Ureter (tissue), 1 donor: ENCODE data around the gene GINS1. TPM values are rescaled to one million over a fixed set of nuclear protein-coding genes. Genes with fewer than 3 reads are reported as not detected.

ENCODE experiments used
- DNase-seq: peaks from one replicate; pipeline ENCODE4 v3.0.0-alpha.2; 2020; ENCODE audit warnings: low spot score
- total RNA-seq: library from RNA; stranded (reverse); gene quantifications from one replicate; pipeline ENCODE4 v1.2.4, GENCODE V29; 2023
- donor health status: DM: yes; HTN: yes; CAD: no.

GINS1 gene
- total RNA-seq, 1 donor from 2014 or later: 3.8 TPM

DNA sequence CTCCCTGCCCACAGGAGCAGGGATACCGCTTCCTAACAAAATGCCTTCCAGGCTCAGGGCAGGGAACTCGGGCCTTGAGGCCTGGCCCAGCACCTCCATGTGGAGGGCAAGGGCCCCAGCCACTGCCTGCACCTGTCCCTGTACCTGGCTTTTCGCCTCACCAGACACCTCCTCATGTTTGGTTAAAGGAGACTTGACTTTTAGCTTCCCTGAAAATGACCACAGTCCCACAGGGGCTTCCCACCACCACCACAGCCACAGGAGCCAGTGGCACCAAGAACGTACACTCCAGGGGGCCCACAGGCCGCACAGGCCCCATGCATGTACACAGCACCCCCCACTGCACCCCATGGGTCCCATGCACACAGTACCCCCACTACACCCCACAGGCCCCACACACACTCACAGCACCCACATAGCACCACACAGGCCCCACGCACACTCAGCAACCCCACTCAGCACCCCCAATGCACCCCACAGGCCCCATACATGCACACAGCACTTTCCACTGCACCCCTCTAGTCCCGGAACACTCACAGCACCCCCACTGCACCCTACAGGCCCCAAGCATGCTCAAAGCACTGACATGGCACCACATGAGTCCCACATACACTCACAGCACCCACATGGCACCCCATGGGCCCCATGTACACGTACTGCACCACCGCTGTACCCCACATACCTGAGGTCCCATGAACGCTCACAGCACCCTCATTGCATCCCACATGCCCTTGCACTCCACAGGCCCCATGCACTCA is 86.5 kb downstream of the GINS1 start:
- DNase-seq: no peak

DNA sequence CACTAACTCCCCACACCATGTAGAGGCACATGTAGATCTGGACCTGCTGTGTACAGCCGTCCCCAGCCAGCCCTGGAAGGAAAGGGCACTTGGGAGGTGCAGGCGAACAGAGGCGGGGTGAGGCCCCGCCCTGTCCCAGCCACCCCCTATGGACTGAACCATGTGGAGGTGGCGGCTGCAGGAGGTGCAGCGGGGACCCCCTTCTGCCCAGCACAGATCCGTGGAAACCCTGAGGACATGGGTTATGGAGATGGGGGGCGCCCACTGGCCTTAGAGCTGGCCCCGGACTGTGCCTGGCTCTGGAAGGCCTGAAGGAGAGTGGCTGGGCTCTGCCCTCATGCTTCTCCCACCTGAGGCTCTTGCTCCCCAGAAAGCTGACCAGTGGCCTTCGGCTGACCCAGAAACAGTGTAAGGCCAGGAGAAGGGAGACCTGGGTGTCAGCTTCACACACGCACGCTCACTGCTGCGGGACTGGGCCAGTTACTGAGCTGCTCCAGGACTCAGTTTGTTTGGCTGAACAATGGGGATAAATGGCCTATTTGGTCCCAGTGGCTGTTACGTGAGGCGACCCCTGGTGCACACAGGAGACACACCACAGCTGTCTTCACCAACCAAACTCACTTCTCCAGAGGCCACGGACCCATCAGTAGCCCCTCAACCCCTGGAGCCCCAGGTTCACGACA is 87.2 kb downstream of the GINS1 start:
- no peak for DNase-seq

DNA sequence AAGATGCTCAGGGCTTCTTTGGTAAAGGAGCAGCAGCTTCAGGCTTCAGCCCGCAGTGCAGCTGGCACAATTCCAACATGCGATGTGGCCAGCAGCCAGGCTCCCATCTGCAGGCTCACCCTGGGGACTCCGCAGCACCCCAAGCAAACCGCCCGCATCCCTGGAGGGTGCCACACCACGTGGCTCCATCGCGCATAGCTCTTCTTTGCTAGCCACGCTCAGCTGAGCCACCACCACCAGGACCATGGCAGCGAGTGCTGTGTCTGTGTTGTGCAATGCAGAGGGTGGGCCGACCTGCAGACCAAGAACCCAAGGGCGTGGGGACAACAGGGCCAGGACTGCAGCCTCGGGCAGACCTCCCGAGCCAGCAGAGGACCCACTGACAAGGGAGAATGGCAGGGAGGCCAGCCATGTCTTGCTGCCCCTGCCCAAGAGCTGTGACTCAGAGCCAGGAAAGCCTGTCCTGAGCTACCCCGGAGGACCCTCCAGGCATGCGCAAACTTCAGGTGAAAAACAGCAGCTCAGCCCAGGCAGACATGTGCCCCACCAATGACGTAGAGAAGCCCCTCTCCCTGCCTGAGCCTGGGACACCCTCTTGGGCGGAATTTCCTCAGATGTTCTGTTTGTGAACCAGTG is 87.8 kb downstream of the GINS1 start:
- DNase-seq: no peak

DNA sequence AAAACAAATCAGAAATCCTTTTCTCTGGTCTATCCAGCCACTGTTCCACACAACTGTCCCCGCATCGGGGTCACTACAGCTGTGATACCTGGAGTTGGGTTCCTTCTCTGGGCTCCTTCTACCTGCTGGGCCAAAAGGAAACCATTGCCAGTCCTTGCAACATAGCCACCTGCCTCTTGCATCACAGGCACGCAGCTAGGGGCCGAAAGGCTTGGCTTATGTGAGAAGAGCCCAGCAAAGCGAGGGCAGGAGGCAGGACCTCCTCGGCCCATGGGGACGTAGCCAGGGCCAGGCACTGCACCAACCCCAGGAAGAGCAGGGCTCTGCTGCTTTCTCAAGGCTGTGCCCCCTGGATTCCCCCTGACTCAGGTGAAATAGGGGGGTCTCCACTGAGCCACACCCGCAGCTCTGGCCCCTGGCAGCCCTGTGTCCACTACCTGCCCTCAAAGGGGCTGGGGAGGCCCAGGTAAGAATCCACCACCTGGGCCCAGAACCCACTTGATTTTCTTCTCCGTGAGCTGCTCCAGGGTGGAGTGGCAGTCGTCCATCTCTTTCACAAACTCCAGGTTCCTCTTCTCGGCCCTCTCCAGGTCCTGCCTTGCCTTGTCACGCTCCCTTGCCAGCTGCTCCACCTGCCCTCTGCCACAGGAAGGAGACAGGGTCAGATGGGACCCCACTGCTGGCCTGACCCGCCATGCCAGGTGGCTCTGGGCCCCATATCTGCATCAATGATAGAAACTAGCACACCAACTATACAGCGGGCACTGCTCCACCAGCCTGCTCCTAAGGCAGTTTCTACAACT is 88.9 kb downstream of the GINS1 start:
- DNase-seq: no peak

DNA sequence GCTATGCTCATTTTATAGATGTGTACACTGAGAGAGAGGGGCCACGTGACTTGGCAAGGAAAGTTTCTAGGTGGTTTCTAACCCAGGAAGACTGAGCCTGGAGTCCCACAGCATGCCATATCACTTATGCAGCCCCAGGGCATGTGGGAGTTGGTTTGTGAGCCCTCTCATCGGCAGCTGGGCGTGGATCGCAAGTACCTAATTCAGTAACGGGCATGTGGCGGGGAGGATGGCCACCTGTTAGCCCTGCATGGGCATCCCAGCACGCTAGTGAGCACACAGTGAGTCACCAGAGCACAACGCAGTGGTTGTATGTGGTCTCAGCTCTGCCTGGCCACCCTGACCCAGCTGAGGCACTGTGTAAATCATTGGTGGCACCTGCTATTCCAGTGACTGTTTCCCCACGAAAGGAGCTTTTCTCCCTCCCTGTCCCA is 89.5 kb downstream of the GINS1 start:
- no peak for DNase-seq

DNA sequence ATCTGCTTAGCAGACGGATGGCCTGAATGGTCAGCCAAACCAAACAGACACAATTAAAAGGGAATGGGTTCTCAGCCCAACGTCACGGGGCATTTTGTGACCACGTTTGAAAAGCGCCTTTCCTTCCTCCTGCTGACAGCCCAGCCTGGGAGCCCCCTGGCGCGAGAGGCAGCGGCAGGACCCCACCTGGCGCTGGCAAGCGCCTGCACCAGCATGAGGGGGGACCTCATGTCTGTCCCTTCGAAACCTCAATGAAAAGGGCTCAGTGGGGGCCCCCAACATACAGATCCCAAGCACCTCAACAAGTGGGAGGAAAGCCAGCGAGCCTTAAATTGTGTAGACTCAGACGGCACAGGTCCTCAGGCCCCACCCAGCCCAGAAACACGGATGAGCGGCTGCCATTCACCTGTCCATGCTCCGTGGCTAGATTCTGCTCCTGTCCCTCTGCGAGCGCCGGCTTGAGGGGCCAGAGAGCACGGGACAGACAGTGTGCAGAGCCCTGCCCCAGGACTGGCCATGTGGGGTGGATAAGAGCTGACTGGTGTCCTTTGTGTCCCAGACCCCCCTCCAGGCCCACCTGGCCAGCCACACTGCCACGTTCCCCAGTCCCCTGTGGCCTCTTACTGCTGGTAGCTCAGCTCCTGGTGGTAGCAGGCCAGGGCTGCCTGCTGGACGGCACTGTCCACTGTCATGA is 90.3 kb downstream of the GINS1 start:
- DNase-seq: no peak

Other genes with a start within 250 kb of the GINS1 start
- gene ENTPD6, start 212.0 kb upstream of the GINS1 start, total RNA-seq: 53.3 TPM
- gene PYGB, start 159.6 kb upstream of the GINS1 start, total RNA-seq: 109 TPM
- 105 TPM for gene ABHD12, start 16.8 kb upstream of the GINS1 start, total RNA-seq
- gene NINL, start 177.9 kb downstream of the GINS1 start, total RNA-seq: 11.3 TPM
- gene NANP, start 216.3 kb downstream of the GINS1 start, total RNA-seq: 5.1 TPM